OCI-LY7 (cell line): ENCODE results near the gene PCNX1. TPM values are rescaled to one million over a fixed set of nuclear protein-coding genes. Genes with fewer than 3 reads are reported as not detected.
A peak's percentile ranks its signal among the peaks of the same experiment; 100 is the strongest.
"Not testable (repeated sequence)": the region's sequence is repeated elsewhere in the genome, so short reads cannot be mapped to it uniquely, and the experiment has no call there.

Source experiments
- BruUV-seq: library from RNA; stranded (reverse); fragments of 400-500 nt; replicated peaks from 2 replicates; lab custom pipeline; 2021; lab: Mats Ljungman, UMichigan
- CTCF ChIA-PET: fragments of 300-600 bp; sonication (Branson Sonifier 250); formaldehyde crosslinking; loops from one replicate; lab custom pipeline; 2022; ENCODE audit warnings: antibody characterized with exemption; ENCODE audit not compliant: unreplicated experiment; lab: Charles Lee
- POLR2A ChIA-PET: fragments of 300-600 bp; sonication (Branson Sonifier 250); formaldehyde crosslinking; loops from one replicate; lab custom pipeline; 2022; ENCODE audit warnings: antibody characterized with exemption; lab: Charles Lee
- DNase-seq: peaks from one replicate; pipeline ENCODE4 v3.0.0-alpha.2; 2015; ENCODE audit warnings: low spot score
- H2AFZ ChIP-seq: fragments of 200-600 bp; sonication (generic), shearing (Covaris generic); 2 replicates; pipeline ENCODE4 v1.6.1; 2014; ENCODE audit warnings: mild to moderate bottlenecking, antibody characterized with exemption, low read length, moderate library complexity
- H3K27ac ChIP-seq: fragments of 200-600 bp; sonication (generic); 2 replicates; pipeline ENCODE4 v1.5.1; 2014; ENCODE audit warnings: mixed run types, low read depth, mild to moderate bottlenecking, moderate library complexity, low read length, inconsistent platforms; ENCODE audit not compliant: poor library complexity, severe bottlenecking
- H3K36me3 ChIP-seq: fragments of 200-600 bp; sonication (generic); 2 replicates; pipeline ENCODE4 v1.6.1; 2014; ENCODE audit warnings: mild to moderate bottlenecking, antibody characterized with exemption, low read length, moderate library complexity, mixed read lengths; ENCODE audit not compliant: insufficient read depth
- H3K4me1 ChIP-seq: fragments of 200-600 bp; sonication (generic); 2 replicates; pipeline ENCODE4 v1.5.1; 2014; ENCODE audit warnings: mild to moderate bottlenecking, low read length; ENCODE audit not compliant: insufficient read depth, poor library complexity, severe bottlenecking
- H3K4me2 ChIP-seq: fragments of 200-600 bp; sonication (generic); 2 replicates; pipeline ENCODE4 v1.6.1; 2014; ENCODE audit warnings: mild to moderate bottlenecking, low read length
- H3K4me3 ChIP-seq: fragments of 200-600 bp; sonication (generic); 2 replicates; pipeline ENCODE4 v1.5.1; 2014; ENCODE audit warnings: mild to moderate bottlenecking, low read depth, low read length; ENCODE audit not compliant: poor library complexity, severe bottlenecking
- H3K79me2 ChIP-seq: fragments of 200-600 bp; sonication (generic); 2 replicates; pipeline ENCODE4 v1.6.1; 2016; ENCODE audit warnings: low read depth, mild to moderate bottlenecking, low read length, moderate library complexity, mixed read lengths; ENCODE audit not compliant: insufficient read depth
- H3K9me2 ChIP-seq: fragments of 200-600 bp; sonication (generic); 2 replicates; pipeline ENCODE4 v1.6.1; 2016; ENCODE audit warnings: mild to moderate bottlenecking, low read length, mixed read lengths; ENCODE audit not compliant: insufficient read depth
- H3K9me3 ChIP-seq: fragments of 200-600 bp; sonication (generic); 2 replicates; pipeline ENCODE4 v1.6.1; 2014; ENCODE audit warnings: mild to moderate bottlenecking, mixed run types, low read length, mixed read lengths
- H4K20me1 ChIP-seq: fragments of 200-600 bp; sonication (generic); 2 replicates; pipeline ENCODE4 v1.6.1; 2014; ENCODE audit warnings: mild to moderate bottlenecking, antibody characterized with exemption, low read length, moderate library complexity, mixed read lengths; ENCODE audit not compliant: insufficient read depth
- EZH2phosphoT487 ChIP-seq: fragments of 200-600 bp; sonication (generic); IDR thresholded peaks from 2 replicates; pipeline ENCODE4 v1.6.1; 2018; ENCODE audit warnings: low read depth, borderline replicate concordance, mild to moderate bottlenecking, mixed run types, antibody characterized with exemption, low read length, moderate library complexity, mixed read lengths
- intact Hi-C: fragments of 100-400 bp; cut with micrococcal nuclease; formaldehyde crosslinking; loops from one replicate; pipeline ENCODE4 v1.10.0; 2022; ENCODE audit not compliant: unreplicated experiment
- total RNA-seq, 2 experiments: library from RNA; depleted of rRNA in 1 of 2; stranded (reverse); fragments of >200 nt in 1 of 2; shearing (Covaris generic) in 1 of 2; gene quantifications; 2 replicates each; pipeline ENCODE4 v1.2.3, GENCODE V29; 2014 to 2022
- TF ChIP-seq, protein P1 (sequence below): fragments of 200-600 bp; sonication (generic); conservative IDR thresholded peaks from 2 replicates; pipeline ENCODE4 v1.5.1; 2014; ENCODE audit warnings: mild to moderate bottlenecking, antibody characterized with exemption, low read length, moderate library complexity, mixed read lengths

The PCNX1 gene
- total RNA-seq, 2 experiments from 2014 or later, result 27.7 to 33.5 TPM

DNA sequence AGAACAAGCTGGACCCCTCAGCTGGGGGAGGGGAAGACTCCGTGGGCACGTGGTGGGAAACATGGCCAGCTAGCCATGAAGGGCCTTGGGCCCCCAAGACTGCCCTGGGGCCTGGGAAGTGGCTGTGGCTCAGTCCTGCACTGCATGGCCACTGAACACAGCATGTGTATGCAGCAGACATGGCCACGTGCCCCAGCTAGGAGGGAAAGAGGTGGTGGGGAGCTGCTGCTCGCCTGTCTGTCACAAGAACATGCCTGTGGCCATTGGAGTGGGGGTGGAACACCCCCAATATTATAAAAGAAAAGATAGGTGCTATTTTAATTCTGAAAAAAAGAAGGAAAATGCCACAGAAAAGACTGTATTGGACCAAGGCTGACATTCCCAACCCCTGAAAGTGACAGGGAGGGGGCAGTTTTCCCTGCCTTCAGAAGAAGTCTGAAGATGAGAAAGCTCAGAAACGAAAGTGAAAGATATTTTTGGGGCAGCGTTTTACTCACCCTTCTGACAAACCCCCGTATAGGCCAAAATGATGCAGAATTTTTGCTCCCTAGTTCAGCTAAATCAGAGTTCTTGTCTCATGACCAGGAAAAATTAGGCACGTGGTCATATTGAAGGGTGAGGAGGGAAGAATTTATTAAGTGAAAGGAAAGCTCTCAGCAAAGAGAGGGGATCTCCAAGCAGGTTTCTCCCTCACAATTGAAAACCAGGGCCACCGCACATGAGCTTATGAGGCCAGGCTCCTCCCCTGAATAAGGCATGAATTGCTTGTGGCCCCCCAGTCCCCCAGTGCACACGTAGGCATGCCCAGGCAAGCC lies 35.2 kb upstream of the PCNX1 start:
- Histone ChIP-seq H3K4me3 (no peak overlapping the region), H2AFZ (no peak overlapping the region), H3K4me2 (no peak overlapping the region), H3K9me3 (peaks cover 20% of the 10 kb centered on the region; the same call in 1 of the 2 replicates), H3K9me2 (no peaks in the 10 kb centered on the region), H3K36me3 (no peaks in the 10 kb centered on the region), H3K79me2 (no peaks in the 10 kb centered on the region), H4K20me1 (no peaks in the 10 kb centered on the region), H3K4me1 (no peaks in the 10 kb centered on the region), H3K27ac (no peak overlapping the region)
- ChIA-PET CTCF (no interaction called here), POLR2A (interaction anchor here (0.6 to 0.7 kb wide), 2 partner anchors 61 to 758 kb away, joined by 3 read pairs; no protein-coding TSS in a partner anchor)
- DNase-seq, result no peak
- intact Hi-C loops, result no loop called here
- TF ChIP-seq EZH2phosphoT487, result no peak
- TF ChIP-seq, protein P1, sequence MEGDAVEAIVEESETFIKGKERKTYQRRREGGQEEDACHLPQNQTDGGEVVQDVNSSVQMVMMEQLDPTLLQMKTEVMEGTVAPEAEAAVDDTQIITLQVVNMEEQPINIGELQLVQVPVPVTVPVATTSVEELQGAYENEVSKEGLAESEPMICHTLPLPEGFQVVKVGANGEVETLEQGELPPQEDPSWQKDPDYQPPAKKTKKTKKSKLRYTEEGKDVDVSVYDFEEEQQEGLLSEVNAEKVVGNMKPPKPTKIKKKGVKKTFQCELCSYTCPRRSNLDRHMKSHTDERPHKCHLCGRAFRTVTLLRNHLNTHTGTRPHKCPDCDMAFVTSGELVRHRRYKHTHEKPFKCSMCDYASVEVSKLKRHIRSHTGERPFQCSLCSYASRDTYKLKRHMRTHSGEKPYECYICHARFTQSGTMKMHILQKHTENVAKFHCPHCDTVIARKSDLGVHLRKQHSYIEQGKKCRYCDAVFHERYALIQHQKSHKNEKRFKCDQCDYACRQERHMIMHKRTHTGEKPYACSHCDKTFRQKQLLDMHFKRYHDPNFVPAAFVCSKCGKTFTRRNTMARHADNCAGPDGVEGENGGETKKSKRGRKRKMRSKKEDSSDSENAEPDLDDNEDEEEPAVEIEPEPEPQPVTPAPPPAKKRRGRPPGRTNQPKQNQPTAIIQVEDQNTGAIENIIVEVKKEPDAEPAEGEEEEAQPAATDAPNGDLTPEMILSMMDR, result no peak
- no TSS peak for BruUV-seq

DNA sequence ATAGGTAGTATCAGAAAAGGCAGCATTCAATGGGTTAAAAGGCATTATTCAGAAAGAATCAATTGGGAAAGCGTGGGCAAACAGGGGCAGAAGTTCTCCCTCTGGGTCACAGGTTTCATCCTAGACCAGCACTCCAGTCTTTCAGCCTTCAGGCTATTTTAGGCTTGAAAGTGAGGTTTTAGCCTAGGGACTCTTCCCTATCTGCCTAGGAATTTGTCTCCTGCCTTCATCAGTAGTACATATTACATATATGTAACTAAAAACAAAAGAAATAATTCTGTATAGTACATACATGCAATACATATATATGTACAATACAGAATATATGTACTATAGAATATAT lies 34.6 kb upstream of the PCNX1 start:
- Histone ChIP-seq H3K9me3 (0 out of 2 replicates have a peak, but pooled peaks cover 14% of the 10 kb centered on the region), H3K4me3 (no peak overlapping the region), H3K4me1 (no peaks in the 10 kb centered on the region), H3K27ac (no peak overlapping the region), H3K9me2 (no peaks in the 10 kb centered on the region), H3K36me3 (no peaks in the 10 kb centered on the region), H2AFZ (no peak overlapping the region), H4K20me1 (no peaks in the 10 kb centered on the region), H3K4me2 (no peak overlapping the region), H3K79me2 (no peaks in the 10 kb centered on the region)
- no peak for DNase-seq
- ChIA-PET POLR2A (no interaction called here), CTCF (no interaction called here)
- intact Hi-C loops, result no loop called here
- TF ChIP-seq, protein P1, result no peak
- TF ChIP-seq EZH2phosphoT487, result no peak
- BruUV-seq, result no TSS peak

DNA sequence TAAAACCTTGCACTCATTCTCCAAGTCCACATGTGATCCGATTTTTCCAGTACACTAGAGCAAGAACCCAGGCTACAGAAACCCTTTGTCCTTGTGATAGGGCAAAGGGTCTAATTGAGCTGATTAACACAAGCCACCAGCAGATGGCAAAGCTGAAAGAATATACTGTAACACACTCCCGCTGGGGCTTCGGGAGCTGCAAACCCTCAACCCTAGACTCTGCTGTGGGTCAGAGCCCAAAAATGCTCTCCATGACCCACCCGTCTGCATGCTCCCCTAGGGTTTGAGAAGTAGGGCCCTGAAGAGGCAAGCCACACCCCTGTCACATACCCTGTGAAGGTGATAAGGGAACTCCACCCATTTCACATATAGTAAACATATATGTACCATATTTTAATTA lies 33.6 kb upstream of the PCNX1 start:
- BruUV-seq, result no TSS peak

DNA sequence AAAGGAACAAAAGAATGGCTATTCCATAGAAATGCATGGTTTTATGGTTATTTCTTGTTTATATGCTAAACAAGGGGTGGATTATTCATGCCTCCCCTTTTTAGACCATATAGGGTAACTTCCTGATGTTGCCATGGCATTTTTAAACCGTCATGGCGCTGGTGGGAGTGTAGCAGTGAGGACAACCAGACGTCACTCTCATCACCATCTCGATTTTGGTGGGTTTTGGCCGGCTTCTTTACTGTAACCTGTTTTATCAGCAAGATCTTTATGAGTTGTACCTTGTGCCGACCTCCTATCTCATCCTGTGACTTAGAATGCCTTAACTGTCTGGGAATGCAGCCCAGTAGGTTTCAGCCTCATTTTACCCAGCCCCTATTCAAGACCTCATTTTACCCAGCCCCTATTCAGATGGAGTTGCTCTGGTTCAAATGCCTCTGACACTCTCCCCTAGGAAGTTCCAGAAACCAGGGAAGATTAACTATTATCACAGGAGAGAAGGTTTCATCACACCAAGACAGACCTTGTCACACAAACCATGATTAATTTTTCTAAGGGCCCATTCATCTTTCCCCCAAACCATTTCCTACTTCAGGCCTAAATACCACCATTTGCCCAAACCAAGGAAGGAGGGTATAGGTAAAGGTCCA lies 31.3 kb upstream of the PCNX1 start:
- H4K20me1 ChIP-seq, H2AFZ ChIP-seq, H3K79me2 ChIP-seq, H3K4me2 ChIP-seq, CTCF ChIA-PET, BruUV-seq, H3K4me1 ChIP-seq, H3K36me3 ChIP-seq, H3K9me3 ChIP-seq, H3K27ac ChIP-seq, intact Hi-C loops, POLR2A ChIA-PET, H3K9me2 ChIP-seq, H3K4me3 ChIP-seq, DNase-seq: not testable (repeated sequence)

More for the DNA sequence above, 33.6 kb upstream of the PCNX1 start:
- Histone ChIP-seq H3K4me3 (no peak overlapping the region), H3K4me2 (no peak overlapping the region), H3K79me2 (no peaks in the 10 kb centered on the region), H2AFZ (no peak overlapping the region), H3K36me3 (no peaks in the 10 kb centered on the region), H3K27ac (no peak overlapping the region), H3K4me1 (no peaks in the 10 kb centered on the region), H3K9me3 (0 out of 2 replicates have a peak, but pooled peaks cover 11% of the 10 kb centered on the region), H4K20me1 (no peaks in the 10 kb centered on the region), H3K9me2 (no peaks in the 10 kb centered on the region)
- CTCF ChIA-PET, result no interaction called here
- TF ChIP-seq, protein P1, result peak; percentile 27; the same call in 1 of the 2 replicates
- TF ChIP-seq EZH2phosphoT487, result no peak
- DNase-seq, result peak; percentile 9
- intact Hi-C loops, result no loop called here
- POLR2A ChIA-PET, result interaction anchor here (0.6 kb wide), 1 partner anchor 360 kb away, joined by 4 read pairs; no protein-coding TSS in a partner anchor
